Measurements from ENCODE around the gene POLR2B. TPM values are rescaled to one million over a fixed set of nuclear protein-coding genes. Genes with fewer than 3 reads are reported as not detected.

POLR2B gene
- total and polyA plus RNA-seq, 2 of the 8 experiments (the other 6 are each of a cell fraction or from before 2014, with no cell fraction given), result 59.3 to 115 TPM

DNA sequence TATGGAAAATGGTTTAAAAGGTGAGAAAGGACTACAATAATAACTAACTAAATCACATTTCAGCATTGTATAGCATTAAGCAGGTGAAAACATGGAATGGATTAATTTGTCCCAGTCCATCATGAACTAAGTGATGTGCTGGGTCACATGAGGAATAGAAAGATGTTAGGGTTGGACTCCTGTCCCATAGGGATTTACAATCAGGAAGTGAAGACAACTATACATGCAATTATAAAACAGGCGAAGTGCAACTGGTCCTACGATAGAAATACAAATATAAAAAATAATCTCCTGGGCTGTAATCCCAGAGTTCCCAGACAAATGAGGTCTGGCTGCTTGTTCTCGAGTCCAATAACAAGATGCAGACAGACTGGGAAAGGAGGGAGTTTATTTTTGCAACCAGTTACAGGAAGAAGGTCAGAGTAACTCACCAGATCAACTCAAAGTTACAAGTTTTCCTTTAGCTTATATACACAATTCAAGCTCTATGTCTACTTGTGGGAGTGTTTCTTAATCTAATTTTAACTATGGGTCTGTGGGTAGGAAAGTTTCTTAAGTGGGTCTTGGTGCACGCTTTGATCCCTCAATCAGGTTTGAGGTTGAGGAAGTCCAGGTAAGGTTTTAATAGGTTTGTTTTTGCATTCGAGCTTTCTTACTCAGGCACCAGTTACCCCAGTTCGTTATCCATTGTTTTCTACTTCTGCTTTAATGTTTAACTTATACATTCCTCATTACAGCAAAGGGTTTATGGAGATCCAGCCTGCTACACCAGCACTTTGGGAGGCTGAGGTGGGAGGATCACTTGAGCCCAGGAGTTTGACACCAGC is 81.4 kb downstream of the POLR2B start (continued):
- TF ChIP-seq, protein P1, sequence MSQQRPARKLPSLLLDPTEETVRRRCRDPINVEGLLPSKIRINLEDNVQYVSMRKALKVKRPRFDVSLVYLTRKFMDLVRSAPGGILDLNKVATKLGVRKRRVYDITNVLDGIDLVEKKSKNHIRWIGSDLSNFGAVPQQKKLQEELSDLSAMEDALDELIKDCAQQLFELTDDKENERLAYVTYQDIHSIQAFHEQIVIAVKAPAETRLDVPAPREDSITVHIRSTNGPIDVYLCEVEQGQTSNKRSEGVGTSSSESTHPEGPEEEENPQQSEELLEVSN (IDR thresholded peaks at IDR 0.05), result no peak
